ENCODE results near the gene S1PR4. TPM values are rescaled to one million over a fixed set of nuclear protein-coding genes. Genes with fewer than 3 reads are reported as not detected.
"Not testable (repeated sequence)": the region's sequence is repeated elsewhere in the genome, so short reads cannot be mapped to it uniquely, and the experiment has no call there.

Gene S1PR4
- total RNA-seq, 1 donor from 2014 or later: not detected

DNA sequence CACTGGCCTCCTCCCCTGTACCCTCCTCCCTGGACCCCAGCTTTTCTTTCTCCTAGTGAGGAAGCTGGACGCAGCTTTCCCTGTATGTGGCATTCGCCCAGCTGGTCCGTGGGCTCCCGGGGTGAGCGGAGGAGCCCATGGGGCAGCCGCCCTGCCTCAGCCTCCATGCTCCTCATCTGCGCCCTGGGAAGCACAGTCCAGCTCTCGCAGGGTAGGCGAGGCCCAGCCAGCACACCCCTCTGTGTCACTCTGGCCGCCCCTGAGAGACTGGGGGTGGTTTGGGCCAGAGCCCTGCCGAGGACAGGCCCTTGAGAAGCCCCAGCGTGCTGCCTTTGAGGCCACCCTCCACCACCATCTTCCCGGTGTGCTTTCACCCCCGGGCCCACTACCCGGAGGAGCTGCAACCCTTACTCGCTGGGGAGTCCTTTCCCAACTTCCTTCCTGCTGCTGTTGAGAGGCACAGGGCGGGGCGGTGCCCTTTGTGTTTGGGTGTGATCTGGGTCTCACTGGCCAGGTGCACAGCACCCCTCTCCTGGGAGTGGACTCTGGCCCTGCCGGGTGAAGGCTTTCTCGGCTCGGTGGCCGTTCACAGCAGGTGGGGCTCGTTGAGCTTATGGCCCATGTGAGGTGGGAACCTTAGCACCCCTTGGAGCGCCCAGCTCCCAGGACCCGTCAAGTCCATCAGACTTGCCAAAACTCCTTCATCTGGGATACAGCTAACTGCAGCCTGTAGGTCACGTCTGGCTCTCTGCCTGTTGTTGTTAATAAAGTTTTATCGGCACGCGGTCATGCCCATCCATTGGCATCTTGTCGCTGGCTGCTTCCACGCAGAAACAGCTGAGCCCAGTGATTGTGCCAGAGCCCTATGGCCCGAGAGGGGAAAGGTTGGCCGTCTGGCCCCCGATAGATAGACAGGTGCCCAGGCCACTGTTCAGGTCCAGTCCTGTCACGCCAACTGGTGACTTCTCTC lies 10.3 kb downstream of the S1PR4 start:
- DNase-seq (ENCODE audit: low read depth): no peak
- TF ChIP-seq, protein P1, sequence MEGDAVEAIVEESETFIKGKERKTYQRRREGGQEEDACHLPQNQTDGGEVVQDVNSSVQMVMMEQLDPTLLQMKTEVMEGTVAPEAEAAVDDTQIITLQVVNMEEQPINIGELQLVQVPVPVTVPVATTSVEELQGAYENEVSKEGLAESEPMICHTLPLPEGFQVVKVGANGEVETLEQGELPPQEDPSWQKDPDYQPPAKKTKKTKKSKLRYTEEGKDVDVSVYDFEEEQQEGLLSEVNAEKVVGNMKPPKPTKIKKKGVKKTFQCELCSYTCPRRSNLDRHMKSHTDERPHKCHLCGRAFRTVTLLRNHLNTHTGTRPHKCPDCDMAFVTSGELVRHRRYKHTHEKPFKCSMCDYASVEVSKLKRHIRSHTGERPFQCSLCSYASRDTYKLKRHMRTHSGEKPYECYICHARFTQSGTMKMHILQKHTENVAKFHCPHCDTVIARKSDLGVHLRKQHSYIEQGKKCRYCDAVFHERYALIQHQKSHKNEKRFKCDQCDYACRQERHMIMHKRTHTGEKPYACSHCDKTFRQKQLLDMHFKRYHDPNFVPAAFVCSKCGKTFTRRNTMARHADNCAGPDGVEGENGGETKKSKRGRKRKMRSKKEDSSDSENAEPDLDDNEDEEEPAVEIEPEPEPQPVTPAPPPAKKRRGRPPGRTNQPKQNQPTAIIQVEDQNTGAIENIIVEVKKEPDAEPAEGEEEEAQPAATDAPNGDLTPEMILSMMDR (conservative IDR thresholded peaks at IDR 0.05; ENCODE audit: low read depth, low read length): no peak
- H3K4me3 ChIP-seq (ENCODE audit: low read depth, low read length): no peak overlapping the region

DNA sequence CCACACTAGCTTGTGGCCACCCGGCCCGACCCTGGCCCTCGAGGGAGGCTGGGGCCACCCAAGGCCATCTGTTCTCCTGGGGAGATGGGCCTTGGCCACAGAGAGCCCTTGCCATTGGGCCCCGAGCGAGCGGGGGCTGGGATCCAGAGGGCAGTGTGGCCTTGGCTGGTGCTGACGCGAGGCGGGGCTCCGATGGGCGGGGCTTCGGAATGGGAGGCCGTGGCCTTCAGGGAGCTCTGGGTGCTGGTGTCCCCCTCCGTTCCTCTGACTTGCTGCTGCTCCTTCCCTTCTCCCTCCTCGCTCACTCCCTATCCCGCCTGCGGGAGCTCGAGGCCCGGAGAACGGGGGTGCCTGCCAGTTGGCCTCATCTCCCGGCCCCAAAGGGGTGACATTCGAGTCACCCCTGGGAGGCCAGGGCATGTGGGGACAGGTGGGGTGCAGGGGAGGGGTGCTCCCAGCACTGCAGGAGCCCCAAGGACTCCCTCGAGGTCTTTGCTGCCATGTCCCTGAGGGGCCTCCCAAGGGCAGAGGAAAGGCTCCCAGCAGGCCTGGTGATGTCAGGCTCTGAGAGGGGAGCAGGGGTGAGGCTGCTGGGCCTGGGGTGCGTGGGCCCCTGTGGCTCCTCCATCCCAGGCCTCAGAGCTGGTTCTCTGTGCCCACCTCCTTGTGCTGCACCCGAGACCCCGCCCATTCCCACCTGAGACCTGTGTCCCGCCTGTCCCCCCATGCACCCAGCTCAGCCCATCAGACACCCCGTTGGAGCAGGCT lies 11.3 kb downstream of the S1PR4 start:
- no peak overlapping the region for H3K4me3 ChIP-seq (ENCODE audit: low read depth, low read length)
- TF ChIP-seq, protein P1 (conservative IDR thresholded peaks at IDR 0.05; ENCODE audit: low read depth, low read length): no peak
- no peak for DNase-seq (ENCODE audit: low read depth)

DNA sequence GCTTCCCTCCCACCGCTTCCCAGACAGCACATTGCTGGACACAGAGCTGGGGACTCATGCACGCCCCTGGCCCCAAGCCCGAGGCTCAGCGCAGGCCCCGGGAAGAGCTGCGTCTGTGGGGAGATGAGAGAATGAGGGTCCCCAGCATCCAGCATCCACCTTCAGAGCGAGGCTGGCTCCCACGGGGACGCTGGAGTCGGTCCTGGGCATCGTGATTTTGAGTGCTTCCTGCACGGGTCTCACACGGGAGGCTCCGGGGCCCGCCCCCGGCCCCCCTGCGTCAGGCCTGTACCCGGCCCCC lies 11.9 kb downstream of the S1PR4 start:
- DNase-seq (ENCODE audit: low read depth): no peak
- no peak overlapping the region for H3K4me3 ChIP-seq (ENCODE audit: low read depth, low read length)
- TF ChIP-seq, protein P1 (conservative IDR thresholded peaks at IDR 0.05; ENCODE audit: low read depth, low read length): no peak

DNA sequence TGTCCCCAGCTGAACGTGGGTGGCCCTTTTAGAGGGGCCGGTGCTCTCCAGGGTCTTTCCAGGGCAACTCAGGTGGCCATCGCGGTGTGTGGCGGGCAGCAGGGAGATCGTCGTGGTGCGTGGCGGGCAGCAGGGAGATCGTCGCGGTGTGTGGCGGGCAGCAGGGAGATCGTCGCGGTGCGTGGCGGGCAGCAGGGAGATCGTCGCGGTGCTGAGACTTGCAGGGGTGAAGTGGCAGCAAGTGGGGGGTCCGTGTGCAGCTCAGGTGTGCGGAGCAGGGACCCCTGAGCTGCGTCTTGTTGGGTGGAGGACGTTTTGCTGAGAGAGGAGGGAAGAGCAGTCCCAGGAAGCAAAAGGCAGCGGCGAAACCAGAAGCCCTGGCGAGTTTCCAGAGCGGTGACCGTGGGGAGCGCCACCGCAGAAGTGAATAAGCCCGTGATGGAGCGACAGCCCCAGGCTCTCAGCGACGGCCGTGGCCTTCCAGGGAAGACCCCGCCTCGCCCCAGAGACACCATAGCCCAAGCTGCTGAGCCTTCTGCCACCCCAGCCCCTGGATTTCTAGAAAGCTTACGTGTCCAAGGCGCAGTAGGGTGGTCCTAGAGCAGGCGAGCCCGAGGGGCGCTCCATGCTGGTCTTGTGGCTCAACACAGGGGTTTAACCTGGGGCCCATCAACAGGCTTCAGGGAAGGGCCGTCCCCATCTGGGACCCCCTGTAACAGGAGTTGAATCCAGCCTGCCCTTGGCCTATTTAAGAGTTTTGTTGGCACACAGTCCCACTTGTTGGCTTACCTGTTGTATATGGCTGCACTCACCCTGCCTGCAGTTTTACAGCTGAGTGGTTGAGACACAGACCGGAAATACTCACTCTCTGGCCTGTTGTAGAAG lies 12.6 kb downstream of the S1PR4 start:
- TF ChIP-seq, protein P1 (conservative IDR thresholded peaks at IDR 0.05; ENCODE audit: low read depth, low read length): no peak
- H3K4me3 ChIP-seq (ENCODE audit: low read depth, low read length): no peak overlapping the region
- DNase-seq (ENCODE audit: low read depth): no peak

DNA sequence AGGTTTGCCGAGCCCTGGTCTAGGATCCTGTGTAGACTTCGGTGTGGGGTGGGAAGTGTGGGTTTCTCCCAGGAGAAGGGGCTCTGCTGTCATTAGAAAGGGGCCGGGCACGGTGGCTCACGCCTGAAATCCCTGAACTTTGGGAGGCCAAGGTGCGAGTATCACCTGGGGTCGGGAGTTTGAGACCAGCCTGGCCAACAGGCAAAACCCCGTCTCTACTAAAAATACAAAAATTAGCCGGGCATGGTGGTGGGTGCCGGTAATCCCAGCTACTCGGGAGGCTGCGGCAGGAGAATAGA lies 13.2 kb downstream of the S1PR4 start:
- not testable (repeated sequence) for H3K4me3 ChIP-seq (ENCODE audit: low read depth, low read length); DNase-seq (ENCODE audit: low read depth)

DNA sequence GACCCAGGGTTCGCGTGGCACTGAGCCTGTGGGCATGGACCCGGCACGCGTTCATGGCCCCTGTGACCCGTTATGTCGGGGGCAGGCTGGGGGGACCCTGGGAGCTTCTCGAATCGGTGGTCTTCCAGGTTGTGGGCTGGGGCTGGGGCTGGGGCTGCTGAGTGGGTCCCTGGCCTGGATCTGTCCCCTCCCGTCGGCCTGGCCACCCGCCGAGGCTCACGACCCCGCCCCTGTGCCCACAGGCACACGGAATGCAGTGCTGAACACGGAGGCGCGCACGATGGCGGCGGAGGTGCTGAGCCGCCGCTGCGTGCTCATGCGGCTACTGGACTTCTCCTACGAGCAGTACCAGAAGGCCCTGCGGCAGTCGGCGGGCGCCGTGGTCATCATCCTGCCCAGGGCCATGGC lies 13.7 kb downstream of the S1PR4 start:
- TF ChIP-seq, protein P1 (conservative IDR thresholded peaks at IDR 0.05; ENCODE audit: low read depth, low read length): no peak
- no peak for DNase-seq (ENCODE audit: low read depth)
- no peak overlapping the region for H3K4me3 ChIP-seq (ENCODE audit: low read depth, low read length)

DNA sequence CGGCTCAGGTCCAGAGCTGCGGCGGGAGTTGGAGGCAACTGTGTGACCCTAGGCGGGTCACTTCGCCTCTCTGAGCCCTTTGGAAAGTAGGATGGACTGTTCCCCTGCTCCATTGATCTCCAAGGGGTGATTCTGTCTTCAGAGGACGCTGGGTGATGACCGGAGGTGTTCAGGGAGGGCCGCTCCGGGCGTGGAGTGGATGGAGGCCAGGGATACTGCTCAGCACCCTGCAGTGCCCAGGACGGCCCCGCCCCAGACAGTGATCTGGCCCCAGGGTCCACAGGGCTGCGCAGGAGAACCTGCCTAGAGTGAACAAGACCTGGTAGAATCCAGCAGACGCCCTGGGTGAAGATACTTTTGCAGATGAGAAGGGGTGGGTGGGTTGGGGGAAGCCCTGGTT lies 14.1 kb downstream of the S1PR4 start:
- TF ChIP-seq, protein P1 (conservative IDR thresholded peaks at IDR 0.05; ENCODE audit: low read depth, low read length): no peak
- no peak overlapping the region for H3K4me3 ChIP-seq (ENCODE audit: low read depth, low read length)
- DNase-seq (ENCODE audit: low read depth): no peak

Measured in epithelial cell of proximal tubule (primary cell).